Neural cell (in vitro differentiated cells): ENCODE measurements around the gene PID1.

Experiments
- EP300 ChIP-seq: fragments of 450-650 bp; conservative IDR thresholded peaks from 2 replicates; pipeline ENCODE4 v1.6.1; 2014; ENCODE audit warnings: antibody characterized with exemption, mild to moderate bottlenecking, moderate library complexity; ENCODE audit not compliant: poor library complexity, severe bottlenecking
- POLR2AphosphoS5 ChIP-seq: IDR thresholded peaks from 2 replicates; pipeline ENCODE4 v1.6.1; 2012
- RAD21 ChIP-seq: fragments of 450-650 bp; conservative IDR thresholded peaks from 2 replicates; pipeline ENCODE4 v1.6.1; 2014; ENCODE audit warnings: antibody characterized with exemption, mild to moderate bottlenecking, moderate library complexity
- TF ChIP-seq, protein P1 (sequence below): fragments of 450-650 bp; IDR thresholded peaks from 2 replicates; pipeline ENCODE4 v1.5.1; 2014; ENCODE audit warnings: antibody characterized with exemption, mild to moderate bottlenecking, moderate library complexity; ENCODE audit not compliant: poor library complexity, severe bottlenecking

DNA sequence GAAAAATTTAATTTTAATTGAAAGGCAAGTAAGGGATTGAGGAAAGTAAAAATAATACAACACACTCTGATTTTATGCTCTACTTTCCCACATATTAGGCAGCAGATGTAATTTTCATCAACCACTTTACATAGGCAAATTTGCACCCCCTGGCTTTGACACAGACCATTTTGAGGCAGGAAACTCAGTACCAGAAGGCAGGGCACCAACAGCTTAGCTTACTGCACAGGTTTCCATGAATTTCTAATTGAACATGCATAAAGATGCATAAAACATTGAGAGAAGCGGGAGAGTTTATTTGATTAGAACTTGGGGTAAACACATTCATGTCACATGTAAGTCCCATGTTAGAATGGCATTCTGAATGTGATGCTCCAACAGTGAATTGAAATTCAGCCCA, 171.9 kb downstream of the PID1 start:
- TF ChIP-seq, protein P1, sequence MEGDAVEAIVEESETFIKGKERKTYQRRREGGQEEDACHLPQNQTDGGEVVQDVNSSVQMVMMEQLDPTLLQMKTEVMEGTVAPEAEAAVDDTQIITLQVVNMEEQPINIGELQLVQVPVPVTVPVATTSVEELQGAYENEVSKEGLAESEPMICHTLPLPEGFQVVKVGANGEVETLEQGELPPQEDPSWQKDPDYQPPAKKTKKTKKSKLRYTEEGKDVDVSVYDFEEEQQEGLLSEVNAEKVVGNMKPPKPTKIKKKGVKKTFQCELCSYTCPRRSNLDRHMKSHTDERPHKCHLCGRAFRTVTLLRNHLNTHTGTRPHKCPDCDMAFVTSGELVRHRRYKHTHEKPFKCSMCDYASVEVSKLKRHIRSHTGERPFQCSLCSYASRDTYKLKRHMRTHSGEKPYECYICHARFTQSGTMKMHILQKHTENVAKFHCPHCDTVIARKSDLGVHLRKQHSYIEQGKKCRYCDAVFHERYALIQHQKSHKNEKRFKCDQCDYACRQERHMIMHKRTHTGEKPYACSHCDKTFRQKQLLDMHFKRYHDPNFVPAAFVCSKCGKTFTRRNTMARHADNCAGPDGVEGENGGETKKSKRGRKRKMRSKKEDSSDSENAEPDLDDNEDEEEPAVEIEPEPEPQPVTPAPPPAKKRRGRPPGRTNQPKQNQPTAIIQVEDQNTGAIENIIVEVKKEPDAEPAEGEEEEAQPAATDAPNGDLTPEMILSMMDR, result no peak
- TF ChIP-seq RAD21, result no peak
- TF ChIP-seq POLR2AphosphoS5, result no peak
- TF ChIP-seq EP300, result no peak
